Measurements from ENCODE around the gene OR8G1.

DNA sequence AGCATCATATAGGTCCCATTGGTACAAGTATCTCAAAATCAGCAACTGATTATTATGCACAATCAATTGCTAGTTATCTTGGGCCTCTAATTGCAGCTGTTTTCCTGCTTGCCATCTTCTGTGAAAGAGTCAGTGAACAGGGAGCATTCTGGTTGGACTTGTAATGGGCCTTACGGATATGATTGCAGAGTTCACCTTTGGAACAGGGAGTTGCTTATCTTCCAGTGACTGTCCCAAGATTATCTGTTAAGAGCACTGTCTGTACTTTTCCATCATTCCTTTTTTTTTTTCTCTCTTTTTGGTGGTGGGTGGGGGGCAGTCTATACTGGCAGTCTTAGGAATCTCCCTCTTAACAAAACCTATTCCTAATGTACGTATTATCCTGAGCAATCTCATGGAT lies 33.1 kb downstream of the OR8G1 start:
- no peak for TF ChIP-seq CTCF (conservative IDR thresholded peaks at IDR 0.05; ENCODE audit: low read length)
- no peak for TF ChIP-seq EZH2phosphoT487 (IDR thresholded peaks at IDR 0.05; ENCODE audit: borderline replicate concordance, low read depth, low read length)
